Left renal pelvis (tissue), 4 donors: Measurements from ENCODE around the gene GUCA1C. TPM values are rescaled to one million over a fixed set of nuclear protein-coding genes. Genes with fewer than 3 reads are reported as not detected.

Experiments used
- DNase-seq, 4 donors: peaks; one replicate each; pipeline ENCODE4 v3.0.0-alpha.2; 2013; ENCODE audit warnings: low read depth in 4 of 4, low spot score in 3 of 4
- polyA plus RNA-seq, 4 donors: library from polyadenylated mRNA; unstranded; fragments of 120-200 nt; gene quantifications; one replicate each; pipeline ENCODE4 v1.2.1, GENCODE V29; 2013; ENCODE audit not compliant: insufficient read length in 4 of 4

Gene GUCA1C
- polyA plus RNA-seq = under 1 TPM in 2 of 4 donors, not detected in 2; 0.26 to 0.27 TPM

DNA sequence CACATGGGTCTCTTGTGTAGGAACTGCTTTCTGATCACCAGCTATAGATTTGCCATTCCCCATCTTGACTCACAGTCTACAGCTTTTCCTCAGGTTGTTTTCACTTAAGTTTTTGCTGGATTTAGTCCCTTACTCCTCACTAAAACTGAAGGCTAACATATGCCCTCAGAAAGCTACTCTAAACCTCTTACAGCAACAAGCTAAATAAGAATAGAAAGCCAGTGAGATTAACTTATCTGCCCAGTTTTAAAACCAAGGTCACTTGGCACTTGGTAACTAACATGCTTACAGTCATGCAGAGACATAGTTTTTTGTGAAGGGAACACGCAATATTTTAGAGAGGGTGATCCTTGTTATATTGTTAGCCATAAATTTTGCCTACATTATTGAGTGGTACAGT, at the start of gene GUCA1C:
TSS of gene GUCA1C (minus strand) at position 180 of the 400 bp plus-strand sequence. CDS start at position 63, 117 bp downstream.
- DNase-seq = no peak

- DNase-seq = peak in 2 of 4 donors; percentile 10 to 12
Observed at GRCh38 chr3:108998436-108998835, 44.8 kb upstream of the GUCA1C start.

DNA sequence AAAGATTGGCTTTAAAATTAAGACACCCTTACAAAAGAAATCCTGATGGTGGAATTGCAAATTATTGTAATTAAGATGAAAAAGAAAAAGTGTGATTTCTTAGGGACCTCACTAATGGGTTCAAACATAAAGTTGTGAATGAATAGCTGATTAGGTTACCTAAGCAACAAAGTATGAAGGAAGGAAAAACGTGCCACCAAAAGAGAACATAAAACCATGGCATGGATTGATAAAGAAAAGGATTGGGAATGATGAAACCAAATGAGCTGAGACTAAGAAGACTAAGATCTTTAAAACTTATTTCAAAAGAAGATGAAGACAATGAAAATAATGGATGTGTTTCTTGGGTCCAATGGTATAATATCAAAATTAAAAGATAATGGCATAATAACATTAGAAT, 32.2 kb upstream of the GUCA1C start:
- no peak for DNase-seq

DNA sequence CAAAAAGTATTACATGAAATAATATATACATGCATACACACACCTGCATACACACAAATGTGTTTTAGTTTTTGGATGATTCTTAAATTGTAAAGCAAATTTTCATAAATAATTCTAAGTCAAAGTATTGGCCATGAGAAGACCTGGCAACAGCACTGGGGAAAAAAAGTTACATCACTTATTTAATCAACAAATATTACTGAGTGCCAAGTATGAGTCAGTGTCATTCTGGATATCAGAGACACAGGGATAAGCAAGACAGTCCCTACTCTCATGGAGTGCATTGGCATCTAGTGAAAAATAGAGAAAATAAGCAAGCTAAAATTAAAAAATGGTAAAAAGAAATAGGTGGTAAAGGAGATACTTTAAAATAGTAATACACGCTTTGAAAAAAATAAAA, 29.4 kb upstream of the GUCA1C start:
- no peak for DNase-seq

DNA sequence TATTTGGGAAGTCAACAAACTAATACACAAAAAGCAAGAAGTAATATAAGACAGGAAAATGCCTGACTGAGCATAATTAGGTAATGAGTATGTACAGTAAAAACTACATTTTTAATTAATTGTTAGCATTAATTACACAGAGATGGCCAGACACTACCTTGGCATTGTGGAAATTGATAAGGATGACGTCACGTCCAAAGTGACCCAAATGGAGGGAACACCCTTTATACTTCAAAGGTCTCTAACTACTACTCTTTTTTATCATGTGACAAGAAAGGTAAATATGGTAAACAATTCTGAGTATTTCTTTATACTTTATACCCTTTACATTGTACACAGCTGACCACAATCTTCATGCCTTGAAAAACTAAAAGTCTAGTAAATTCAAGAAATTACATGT, 22.4 kb upstream of the GUCA1C start:
- DNase-seq = no peak

- DNase-seq = no peak
Observed at GRCh38 chr3:108973019-108973418, 19.3 kb upstream of the GUCA1C start.

DNA sequence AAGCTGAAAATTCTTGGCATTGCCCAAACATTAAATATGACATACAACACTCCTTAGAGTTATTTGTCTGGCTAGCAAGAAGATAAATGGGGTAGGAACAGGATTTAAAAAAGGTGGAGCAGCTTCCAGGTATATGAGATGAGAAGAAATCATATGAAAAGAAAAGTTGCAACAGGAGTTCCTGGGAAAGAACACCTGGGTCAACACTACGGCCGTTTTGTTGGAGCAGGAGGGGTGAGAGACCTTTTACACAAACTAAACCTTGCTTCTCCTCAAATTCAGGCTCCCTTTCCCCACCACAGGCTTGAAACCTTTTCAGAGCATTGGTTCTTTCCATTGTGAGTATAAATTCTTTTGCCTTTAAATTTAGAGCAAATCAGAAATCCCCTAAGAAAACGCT, 18.8 kb upstream of the GUCA1C start:
- no peak for DNase-seq

DNA sequence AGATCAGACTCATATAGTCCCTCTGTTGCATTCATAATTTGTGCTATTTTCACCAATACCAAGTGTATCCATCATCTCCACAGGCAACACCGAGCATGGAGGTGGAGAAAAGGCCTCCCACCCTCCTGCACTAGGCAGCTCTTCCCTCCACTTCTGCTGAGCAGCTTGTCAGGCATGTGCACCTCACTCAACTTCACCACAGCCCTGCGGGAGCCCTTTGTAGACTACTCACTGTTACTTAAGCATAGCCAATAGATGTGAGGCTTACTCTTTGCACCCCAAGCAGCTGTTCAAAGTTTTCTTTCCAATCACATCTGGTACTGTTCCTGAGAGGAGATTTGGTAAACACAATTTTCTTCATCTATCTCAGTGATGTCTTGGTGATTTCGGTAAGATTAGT, 16.9 kb upstream of the GUCA1C start:
- no peak for DNase-seq

DNA sequence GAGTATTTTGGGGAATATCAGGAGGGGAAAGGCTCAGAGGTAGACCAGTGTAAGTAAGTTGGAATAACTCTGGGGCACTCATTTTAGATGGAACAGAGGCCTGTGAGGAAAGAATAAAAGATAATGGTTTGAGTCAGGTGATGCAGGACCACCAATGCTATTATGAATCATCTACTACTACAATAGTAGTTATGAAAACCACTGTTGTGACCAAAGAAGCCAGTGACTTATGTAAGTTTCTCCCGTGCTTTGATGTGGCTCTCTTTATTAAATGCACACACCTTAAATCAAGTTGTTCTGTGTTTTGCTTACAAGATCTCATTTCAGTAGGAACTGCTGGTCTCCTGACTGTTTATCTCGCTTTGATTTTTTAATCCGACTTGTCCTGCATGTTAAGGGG, 13.1 kb upstream of the GUCA1C start:
- no peak for DNase-seq

- no peak for DNase-seq
Observed at GRCh38 chr3:108959017-108959416, 5.3 kb upstream of the GUCA1C start.

- no peak for DNase-seq
Observed at GRCh38 chr3:108953210-108953609, 469 bp downstream of the GUCA1C start.

DNA sequence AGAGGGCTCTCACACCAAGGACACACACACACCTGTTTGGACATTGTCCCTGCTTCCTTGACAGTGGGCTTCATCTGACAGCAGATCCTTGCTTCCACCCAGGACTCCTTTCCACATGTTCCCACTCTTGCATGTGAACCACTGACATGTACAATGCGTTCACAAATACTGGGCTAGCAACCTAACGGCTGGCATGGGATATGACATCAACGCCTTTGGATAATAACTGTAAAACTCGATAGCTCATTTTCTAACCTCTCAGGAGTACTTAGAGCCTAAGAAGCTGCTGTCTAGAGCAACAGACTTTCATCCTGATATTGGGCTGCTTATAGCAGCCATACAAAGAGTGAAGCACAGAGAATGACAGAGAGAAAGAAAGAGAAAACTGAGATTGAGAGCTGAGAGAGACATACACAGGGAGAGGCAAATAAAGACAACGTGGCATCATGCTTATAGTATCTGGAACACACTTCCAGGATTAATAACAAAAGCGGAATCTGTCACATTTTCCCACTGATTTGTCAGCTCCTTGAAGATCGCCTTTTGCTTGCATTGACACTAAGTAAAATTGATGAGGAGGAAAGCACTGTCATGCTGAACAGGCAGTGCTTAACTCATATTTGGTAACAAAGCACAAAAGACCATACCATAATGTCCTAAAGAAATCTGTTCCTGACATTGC, 1.7 kb downstream of the GUCA1C start:
- DNase-seq = no peak

DNA sequence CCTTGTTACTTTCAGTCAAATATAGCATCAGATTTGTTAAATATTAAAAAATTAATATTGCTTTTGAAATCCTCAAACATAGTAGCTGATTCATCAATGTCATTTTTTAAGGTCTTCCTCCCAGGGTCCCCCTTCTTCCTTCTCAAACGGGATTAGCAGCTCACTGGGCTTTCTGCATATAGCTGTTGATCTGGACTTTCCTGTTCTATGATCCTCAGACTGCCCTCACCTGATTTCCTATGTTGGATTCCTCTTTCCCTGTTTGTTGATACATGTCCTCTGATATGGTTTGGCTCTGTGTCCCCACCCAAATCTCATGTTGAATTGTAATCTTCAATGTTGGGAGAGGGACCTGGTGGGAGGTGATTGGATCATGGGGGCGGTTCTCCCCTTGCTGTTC, 5.8 kb downstream of the GUCA1C start:
- no peak for DNase-seq

- no peak for DNase-seq
Observed at GRCh38 chr3:108946292-108947285, 7.1 kb downstream of the GUCA1C start.

- DNase-seq = no peak
Observed at GRCh38 chr3:108940568-108941263, 13.0 kb downstream of the GUCA1C start.

GRCh38 chr3:108940166-108940565, 13.5 kb downstream of the GUCA1C start:
- no peak for DNase-seq

GRCh38 chr3:108936924-108937689, 16.6 kb downstream of the GUCA1C start:
- no peak for DNase-seq

DNA sequence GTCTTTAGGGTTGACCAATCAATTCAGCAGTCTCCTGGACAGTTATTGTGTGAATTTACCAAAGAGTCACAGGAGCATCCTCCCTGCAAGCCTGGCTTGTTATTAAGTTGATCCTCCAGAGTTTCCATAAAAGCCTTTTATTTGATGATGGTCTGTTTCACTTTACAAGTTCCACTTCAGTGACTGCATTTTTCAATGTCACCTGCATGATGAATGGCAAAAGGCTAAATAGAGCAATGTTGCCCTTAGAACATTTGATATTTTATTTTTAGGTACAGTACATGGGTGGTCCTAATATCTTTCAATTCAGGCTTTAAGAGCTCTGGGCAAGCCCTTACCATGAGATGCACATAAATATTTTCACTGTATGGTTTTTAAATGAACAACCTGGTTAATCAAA, 22.6 kb downstream of the GUCA1C start:
- DNase-seq = no peak

DNA sequence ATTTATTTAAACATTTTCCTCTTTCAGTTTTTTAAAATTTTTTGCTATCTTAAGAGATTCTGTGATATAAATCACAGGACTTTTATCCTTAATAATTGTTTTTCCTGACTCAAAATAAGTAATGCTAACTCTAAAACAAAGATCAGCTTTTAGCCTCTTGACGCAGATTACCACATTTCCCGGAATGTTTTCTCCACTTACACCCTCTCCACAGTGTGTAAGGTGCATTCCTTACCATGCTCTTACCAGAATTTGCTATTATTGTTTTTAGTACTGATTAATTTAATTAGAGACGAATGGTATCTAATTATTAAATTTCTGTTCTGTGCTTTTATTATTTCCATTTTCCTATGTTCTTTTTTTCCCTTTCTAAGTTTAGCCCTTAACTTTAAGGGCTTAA, 34.8 kb downstream of the GUCA1C start:
- no peak for DNase-seq
